Muscle of back (tissue), 11 donors: ENCODE results near the gene TNFRSF18. TPM values are rescaled to one million over a fixed set of nuclear protein-coding genes. Genes with fewer than 3 reads are reported as not detected.
"Not testable (repeated sequence)": the region's sequence is repeated elsewhere in the genome, so short reads cannot be mapped to it uniquely, and the experiment has no call there.

Experiments used
- DNase-seq, 3 donors: peaks; one replicate each; pipeline versions ENCODE4 v3.0.0 to v3.0.0-alpha.2; 2013
- polyA plus RNA-seq, 10 donors: library from polyadenylated mRNA; unstranded; fragments of 120-200 nt; gene quantifications; one replicate each; pipeline ENCODE4 v1.2.1, GENCODE V29; 2013; ENCODE audit not compliant: insufficient read length in 10 of 10

Gene TNFRSF18
- polyA plus RNA-seq, 10 donors: 1.9 to 4.6 (median 2.9) TPM

GRCh38 chr1:1179346-1179982 lies 26.9 kb downstream of the TNFRSF18 start:
- no peak for DNase-seq

- no peak for DNase-seq
These were observed 27.5 kb downstream of the TNFRSF18 start for GRCh38 chr1:1178794-1179331.

GRCh38 chr1:1177452-1178206 lies 28.8 kb downstream of the TNFRSF18 start:
- DNase-seq: no peak

- no peak for DNase-seq
These were observed 29.5 kb downstream of the TNFRSF18 start for GRCh38 chr1:1176931-1177330.

- not testable (repeated sequence) for DNase-seq
These were observed 30.2 kb downstream of the TNFRSF18 start for GRCh38 chr1:1176063-1176761.

- no peak for DNase-seq
These were observed 30.9 kb downstream of the TNFRSF18 start for GRCh38 chr1:1175221-1176062.

- no peak for DNase-seq
These were observed 32.5 kb downstream of the TNFRSF18 start, which contains the start of gene TTLL10 for GRCh38 chr1:1173793-1174415. TSS of gene TTLL10 (plus strand) at chr1:1173880. CDS start at chr1:1179216, 5,336 bp downstream.

- DNase-seq: no peak
These were observed 33.2 kb downstream of the TNFRSF18 start for GRCh38 chr1:1173061-1173792.

GRCh38 chr1:1171546-1172340 lies 34.6 kb downstream of the TNFRSF18 start:
- DNase-seq: no peak

GRCh38 chr1:1171161-1171545 lies 35.2 kb downstream of the TNFRSF18 start:
- no peak for DNase-seq

GRCh38 chr1:1170215-1171091 lies 35.9 kb downstream of the TNFRSF18 start:
- no peak for DNase-seq

- no peak for DNase-seq
These were observed 36.8 kb downstream of the TNFRSF18 start for GRCh38 chr1:1169429-1170214.

- no peak for DNase-seq
These were observed 37.7 kb downstream of the TNFRSF18 start for GRCh38 chr1:1168451-1169411.

GRCh38 chr1:1167841-1168450 lies 38.4 kb downstream of the TNFRSF18 start:
- no peak for DNase-seq

GRCh38 chr1:1167398-1167821 lies 39.0 kb downstream of the TNFRSF18 start:
- no peak for DNase-seq
